NCI-H226 (cell line): ENCODE results near the gene SH3BP1.
A peak's percentile ranks its signal among the peaks of the same experiment; 100 is the strongest.
"Not testable (repeated sequence)": the region's sequence is repeated elsewhere in the genome, so short reads cannot be mapped to it uniquely, and the experiment has no call there.

ENCODE experiments used
- DNase-seq: peaks from one replicate; pipeline ENCODE4 v3.0.0-alpha.2; 2015

SH3BP1 gene

GRCh38 chr22:37634417-37634924 lies 5.0 kb upstream of the SH3BP1 start:
- DNase-seq: no peak

GRCh38 chr22:37635157-37635556 lies 4.3 kb upstream of the SH3BP1 start:
- DNase-seq: no peak

GRCh38 chr22:37636186-37636948 lies 3.1 kb upstream of the SH3BP1 start:
- DNase-seq: peak; percentile 9

DNA sequence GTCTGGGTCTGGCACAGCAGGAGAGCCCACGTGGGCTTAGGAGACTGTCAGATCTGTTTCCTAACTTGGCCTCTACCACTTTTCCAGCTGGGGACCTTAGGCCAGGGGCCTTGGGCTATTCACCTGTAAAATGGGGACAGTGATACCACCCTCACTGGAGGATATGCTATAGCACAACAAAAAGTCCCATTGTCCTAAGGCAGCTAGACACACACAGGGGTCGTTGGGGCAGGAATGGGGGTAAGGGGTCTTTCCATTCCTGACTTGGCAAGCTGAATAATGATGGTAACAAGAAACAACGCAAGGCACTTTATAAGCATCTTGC lies 2.6 kb upstream of the SH3BP1 start:
- no peak for DNase-seq

DNA sequence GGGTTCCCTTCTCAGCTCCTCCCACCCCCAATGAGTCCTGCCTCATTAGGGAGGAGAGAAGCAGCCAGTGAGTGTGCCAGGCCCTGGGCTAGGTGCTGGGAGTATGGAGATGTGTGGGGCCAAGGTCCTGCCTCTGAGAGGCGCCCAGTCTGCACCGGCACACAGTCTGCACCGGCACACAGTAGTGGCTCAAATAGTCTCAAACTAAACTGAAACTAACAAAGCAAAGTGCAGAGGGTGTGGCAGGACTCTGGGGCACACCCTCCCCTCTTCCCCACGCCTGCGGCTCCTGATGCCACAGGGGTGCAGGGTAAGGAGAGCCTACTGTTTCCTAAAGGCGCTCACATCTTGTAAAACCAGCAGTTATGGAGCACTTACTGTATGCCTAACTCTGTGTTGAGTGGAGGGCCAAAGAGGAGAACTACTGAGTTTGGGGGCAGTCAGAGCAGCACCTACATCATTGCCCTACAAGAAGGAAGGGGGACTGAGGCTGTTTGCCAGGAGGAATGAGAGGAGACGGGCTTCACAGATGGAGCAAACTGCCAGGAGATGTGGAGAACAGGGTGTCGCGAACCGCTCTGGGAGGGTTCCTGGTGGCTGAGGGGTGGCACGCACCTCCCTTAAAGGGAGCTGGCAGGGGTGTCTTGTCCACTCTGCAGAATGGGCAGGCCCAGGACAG lies 939 bp upstream of the SH3BP1 start:
- DNase-seq: no peak

DNA sequence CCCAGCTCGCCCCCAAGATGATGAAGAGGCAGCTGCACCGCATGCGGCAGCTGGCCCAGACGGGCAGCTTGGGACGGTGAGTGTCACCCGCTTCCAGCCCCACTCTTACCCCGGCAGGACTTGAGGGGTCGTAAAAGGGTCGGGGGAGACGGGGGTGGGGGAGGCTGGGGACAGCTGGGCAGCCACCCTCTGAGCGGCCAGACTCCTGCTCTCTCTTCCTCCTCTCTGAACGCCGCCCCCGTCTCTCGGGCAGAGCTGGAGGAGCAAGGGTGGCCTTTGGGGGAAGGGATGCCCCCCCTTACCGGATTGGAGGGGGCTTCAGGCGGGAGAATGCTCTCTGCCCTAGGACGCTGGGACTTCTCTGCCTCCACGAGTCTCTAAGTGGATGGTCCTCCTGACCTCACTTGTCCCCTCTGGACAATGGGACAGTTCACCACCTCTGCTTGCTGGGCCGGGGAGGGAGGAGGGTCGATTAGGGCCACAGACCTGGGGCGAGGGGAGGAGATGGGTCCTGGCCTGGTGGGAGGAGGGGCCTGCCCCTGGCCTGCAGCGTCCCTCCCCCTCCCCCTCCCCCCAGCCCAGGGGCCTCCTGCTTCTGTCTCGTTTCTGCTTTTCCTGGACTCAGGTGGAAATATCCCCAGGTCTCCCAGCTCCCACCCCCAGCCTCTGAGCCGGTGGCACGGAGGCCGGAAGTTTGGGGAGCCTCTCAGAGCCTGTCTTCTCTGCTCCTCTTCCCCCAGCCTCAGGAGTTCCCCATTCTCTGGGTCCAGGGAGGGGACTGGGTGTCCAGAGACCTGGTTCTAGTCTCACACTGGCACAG lies 512 bp downstream of the SH3BP1 start:
- no peak for DNase-seq

GRCh38 chr22:37640591-37641560 lies 1.4 kb downstream of the SH3BP1 start:
- DNase-seq: no peak

- no peak for DNase-seq
Measured at GRCh38 chr22:37641561-37641949, 2.1 kb downstream of the SH3BP1 start.

- peak; percentile 10 for DNase-seq
Measured at GRCh38 chr22:37643225-37643847, 3.9 kb downstream of the SH3BP1 start.

DNA sequence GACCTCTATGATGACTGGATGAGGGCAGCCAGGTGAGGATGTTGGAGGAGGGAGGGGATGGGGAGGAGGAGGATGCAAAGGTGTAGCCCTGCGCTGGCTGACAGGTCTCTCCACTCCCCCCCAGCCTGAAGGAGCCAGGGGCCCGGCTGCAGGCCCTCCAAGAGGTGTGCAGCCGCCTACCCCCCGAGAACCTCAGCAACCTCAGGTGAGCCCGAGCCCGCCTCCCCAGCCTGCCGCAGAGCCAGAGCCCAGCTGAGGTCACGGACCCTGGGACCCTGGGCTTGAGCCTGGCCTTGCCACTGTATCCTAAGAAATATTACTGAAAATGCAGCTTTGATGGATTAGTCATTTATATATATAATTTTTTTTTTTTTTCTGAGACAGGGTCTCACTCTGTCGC lies 7.8 kb downstream of the SH3BP1 start:
- no peak for DNase-seq

DNA sequence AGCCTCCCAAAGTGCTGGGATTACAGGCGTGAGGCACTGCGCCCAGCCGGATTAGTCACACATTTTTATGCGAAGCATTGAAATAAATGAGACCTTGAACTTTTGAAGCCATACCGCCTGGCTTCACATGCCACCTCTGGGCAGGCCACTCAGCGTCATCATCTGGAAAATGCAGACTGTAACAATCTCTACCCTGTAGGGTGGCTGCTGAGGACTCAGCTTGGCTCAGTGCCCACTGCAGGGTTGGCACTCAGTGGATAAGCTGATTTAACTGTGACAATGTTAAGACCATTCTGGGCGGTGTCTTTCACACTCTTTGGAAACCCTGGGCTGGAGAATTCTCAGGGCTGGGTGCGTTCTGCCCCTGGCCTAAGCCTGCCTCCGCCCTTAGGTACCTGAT lies 8.5 kb downstream of the SH3BP1 start:
- no peak for DNase-seq

DNA sequence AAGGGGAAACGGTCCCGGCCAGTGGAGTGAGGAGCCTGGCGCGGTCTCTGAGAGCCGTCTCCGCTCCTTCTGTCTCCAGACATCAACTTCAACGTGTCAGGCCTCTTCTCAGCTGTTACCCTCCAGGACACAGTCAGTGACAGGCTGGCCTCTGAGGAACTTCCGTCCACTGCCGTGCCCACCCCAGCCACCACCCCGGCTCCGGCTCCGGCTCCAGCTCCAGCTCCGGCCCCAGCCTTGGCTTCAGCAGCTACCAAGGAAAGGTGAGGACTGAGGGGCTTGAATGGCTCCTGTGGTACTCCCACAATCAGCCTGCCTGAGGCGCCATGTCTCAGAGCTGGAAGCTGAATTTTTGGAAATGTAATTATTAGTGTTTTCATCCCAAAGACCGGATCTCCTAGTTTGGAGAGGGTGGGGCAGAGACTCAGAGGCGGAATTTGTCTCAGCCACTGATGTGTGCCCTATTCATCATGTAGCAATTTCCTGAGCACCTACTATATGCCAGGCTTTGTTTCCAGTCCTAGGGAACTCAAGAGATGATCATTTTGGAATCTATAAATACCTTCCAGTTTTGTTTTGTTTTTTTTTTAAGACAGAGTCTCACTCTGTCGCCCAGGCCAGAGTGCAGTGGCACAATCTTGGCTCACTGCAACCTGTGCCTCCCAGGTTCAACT lies 11.1 kb downstream of the SH3BP1 start:
- DNase-seq: no peak

- no peak for DNase-seq
Measured at GRCh38 chr22:37654563-37655251, 15.2 kb downstream of the SH3BP1 start.

GRCh38 chr22:37655252-37655563 lies 15.7 kb downstream of the SH3BP1 start:
- DNase-seq: no peak

DNA sequence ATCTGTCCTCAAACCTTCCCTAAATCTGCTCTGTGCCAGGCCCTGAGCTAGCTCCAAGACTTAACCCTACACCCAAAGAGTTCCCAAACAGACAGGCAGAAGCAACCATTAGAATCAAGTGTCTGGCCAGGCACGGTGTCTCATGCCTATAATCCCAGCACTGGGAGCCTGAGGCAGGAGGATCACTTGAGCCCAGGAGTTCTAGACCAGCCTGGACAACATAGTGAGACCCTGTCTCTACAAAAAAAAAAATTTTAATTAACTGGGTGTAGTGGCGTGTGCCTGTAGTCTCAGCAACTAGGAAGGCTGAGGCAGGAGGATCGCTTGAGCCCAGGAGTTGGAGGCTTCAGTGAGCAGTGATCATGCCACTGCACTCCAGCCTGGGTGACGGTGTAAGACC lies 17.1 kb downstream of the SH3BP1 start:
- not testable (repeated sequence) for DNase-seq

DNA sequence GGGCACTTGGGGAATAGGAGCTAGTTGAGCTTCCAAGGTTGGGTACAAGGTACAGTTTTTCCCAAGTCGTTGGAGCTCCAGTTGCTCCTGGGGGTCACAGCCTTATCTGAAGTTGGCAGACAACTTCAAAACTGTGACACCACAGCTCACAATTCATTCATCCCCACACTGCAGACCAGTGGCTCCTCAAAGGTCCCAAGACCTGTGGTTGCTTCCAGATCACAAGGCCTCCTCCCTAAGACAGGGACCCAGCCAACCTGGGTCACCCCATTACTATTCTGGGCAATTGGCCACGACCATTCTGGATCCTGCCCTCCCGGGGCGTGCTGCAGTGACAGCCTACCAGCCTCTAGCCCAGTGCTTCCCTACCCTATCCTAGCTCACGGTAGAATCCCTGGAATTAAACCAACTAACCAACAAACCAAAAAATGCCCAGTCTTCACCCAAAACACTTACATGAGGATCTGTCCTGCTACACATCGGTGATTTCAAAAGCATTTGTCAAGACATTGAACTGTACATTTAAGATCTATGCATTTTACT lies 18.2 kb downstream of the SH3BP1 start:
- no peak for DNase-seq

DNA sequence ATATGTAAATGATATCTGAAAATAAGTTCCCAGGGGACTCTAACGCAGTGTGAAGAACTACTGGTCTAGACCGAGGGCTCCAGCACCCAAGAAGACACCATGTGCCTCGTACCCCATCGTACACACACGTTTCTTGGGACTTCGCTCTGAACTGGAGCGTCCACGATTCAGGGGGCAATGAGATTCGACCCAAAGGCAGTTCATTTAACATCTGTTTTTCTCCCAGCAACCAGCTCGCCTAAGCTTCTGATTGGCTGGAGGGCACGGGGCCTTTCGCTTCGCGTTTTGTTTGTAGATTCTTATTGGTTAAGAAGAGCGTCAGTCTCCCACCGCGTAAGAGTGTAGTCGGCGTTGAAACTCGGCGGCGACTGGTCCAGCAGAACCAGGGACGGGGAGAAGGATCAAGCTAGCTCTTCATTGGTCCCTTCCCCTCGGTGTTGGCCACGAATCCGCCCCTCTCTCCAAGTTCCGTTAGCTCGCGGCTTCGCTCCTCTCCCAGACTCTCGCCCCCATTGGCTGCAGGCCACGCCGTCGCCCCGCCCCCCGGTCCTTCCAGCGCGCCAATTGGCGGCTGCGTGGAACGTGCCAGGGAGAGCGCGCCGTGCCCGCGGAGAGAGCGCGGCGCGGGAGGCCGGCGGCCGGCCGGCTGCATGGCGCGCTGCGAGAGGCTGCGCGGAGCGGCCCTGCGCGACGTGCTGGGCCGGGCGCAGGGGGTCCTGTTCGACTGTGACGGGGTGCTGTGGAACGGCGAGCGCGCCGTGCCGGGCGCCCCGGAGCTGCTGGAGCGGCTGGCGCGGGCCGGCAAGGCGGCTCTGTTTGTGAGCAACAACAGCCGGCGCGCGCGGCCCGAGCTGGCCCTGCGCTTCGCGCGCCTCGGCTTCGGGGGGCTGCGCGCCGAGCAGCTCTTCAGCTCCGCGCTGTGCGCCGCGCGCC lies 18.9 kb downstream of the SH3BP1 start, which contains the start of gene PDXP:
TSS of gene PDXP (plus strand) at position 591 of the 933 bp plus-strand sequence. CDS start at position 651, 60 bp downstream.
- peak; percentile 96 for DNase-seq

- DNase-seq: no peak
Measured at GRCh38 chr22:37659066-37659896, 19.8 kb downstream of the SH3BP1 start.
